ENCODE measurements around the gene MAN2B2.

GRCh38 chr4:6568148-6568547, 6.8 kb upstream of the MAN2B2 start:
- TF ChIP-seq CTCF (IDR thresholded peaks at IDR 0.05) (no peak), POLR2A (IDR thresholded peaks at IDR 0.05) (no peak), EP300 (IDR thresholded peaks at IDR 0.05) (no peak)

All from sigmoid colon (tissue), 4 donors.